ENCODE measurements around the gene FOXP4.

GRCh38 chr6:41647061-41647511, 100.9 kb downstream of the FOXP4 start:
- TF ChIP-seq CTCF (IDR thresholded peaks at IDR 0.05) (no peak), POLR2A (IDR thresholded peaks at IDR 0.05) (no peak), EP300 (IDR thresholded peaks at IDR 0.05) (no peak), POLR2AphosphoS5 (IDR thresholded peaks at IDR 0.05) (no peak)

Data from sigmoid colon (tissue), 4 donors.